ENCODE results near the gene CTIF.

Gene CTIF

GRCh38 chr18:48772457-48772856 is 233.6 kb downstream of the CTIF start:
- no peak overlapping the region for H3K9ac ChIP-seq (ENCODE audit: low read depth, low read length, poor library complexity)
- peaks cover 2% of the 10 kb centered on the region for H3K79me1 ChIP-seq (ENCODE audit: low read depth, low read length)
- H2BK120ac ChIP-seq (ENCODE audit: low read depth, low read length), result no peak overlapping the region
- H2BK12ac ChIP-seq (ENCODE audit: low read length), result no peak overlapping the region
- H2BK5ac ChIP-seq (ENCODE audit: low read length), result no peak overlapping the region
- no peak overlapping the region for H4K8ac ChIP-seq (ENCODE audit: low read depth, low read length)
- no peak overlapping the region for H3K4ac ChIP-seq (ENCODE audit: low read length)
- no peak overlapping the region for H3K27ac ChIP-seq (replicated peaks; ENCODE audit: low read length)
- H3K4me1 ChIP-seq (ENCODE audit: control insufficient read depth in 2 of 2, insufficient read depth in 1 of 2, low read depth in 1 of 2, low read length in 2 of 2), result peaks cover 0 to 7% of the 10 kb centered on the region in 2 donors
- no peak overlapping the region for H4K91ac ChIP-seq (ENCODE audit: low read depth, low read length, poor library complexity)
- H3K27me3 ChIP-seq (ENCODE audit: control insufficient read depth in 3 of 3, insufficient read depth in 3 of 3, low read depth in 1 of 3, low read length in 3 of 3), result no peaks in the 10 kb centered on the region
- no peak overlapping the region for H2AK5ac ChIP-seq (ENCODE audit: low read depth, low read length)
- no peak overlapping the region for H3K14ac ChIP-seq (ENCODE audit: low read length)
- no peak overlapping the region for H3K4me3 ChIP-seq (ENCODE audit: low read length in 2 of 2)
- H3K9me3 ChIP-seq (replicated peaks in 1 of 2; ENCODE audit: control insufficient read depth in 2 of 2, insufficient read depth in 1 of 2, low read depth in 1 of 2, low read length in 2 of 2), result no peaks in the 10 kb centered on the region
- no peak for DNase-seq (ENCODE audit: low spot score)
- no peak overlapping the region for H3K4me2 ChIP-seq (ENCODE audit: insufficient read depth, low read length, poor library complexity, severe bottlenecking)
- no peak overlapping the region for H2BK15ac ChIP-seq (ENCODE audit: low read length)
- no peak overlapping the region for H3K18ac ChIP-seq (ENCODE audit: low read length)
- H2AFZ ChIP-seq (ENCODE audit: low read length), result no peak overlapping the region
- H3K23ac ChIP-seq (ENCODE audit: low read depth, low read length, poor library complexity), result no peak overlapping the region
- H3K36me3 ChIP-seq (replicated peaks in 1 of 2; ENCODE audit: control insufficient read depth in 2 of 2, insufficient read depth in 2 of 2, low read length in 2 of 2), result no peaks in the 10 kb centered on the region

- Histone ChIP-seq H3K4me2 (ENCODE audit: insufficient read depth, low read length, poor library complexity, severe bottlenecking) (no peak overlapping the region), H2BK15ac (ENCODE audit: low read length) (no peak overlapping the region), H2AK5ac (ENCODE audit: low read depth, low read length) (no peak overlapping the region), H3K14ac (ENCODE audit: low read length) (no peak overlapping the region), H3K4me1 (ENCODE audit: control insufficient read depth in 2 of 2, insufficient read depth in 1 of 2, low read depth in 1 of 2, low read length in 2 of 2) (peaks cover 0 to 15% of the 10 kb centered on the region in 2 donors), H3K9ac (ENCODE audit: low read depth, low read length, poor library complexity) (no peak overlapping the region), H3K79me1 (ENCODE audit: low read depth, low read length) (peaks cover 2% of the 10 kb centered on the region), H3K9me3 (replicated peaks in 1 of 2; ENCODE audit: control insufficient read depth in 2 of 2, insufficient read depth in 1 of 2, low read depth in 1 of 2, low read length in 2 of 2) (no peaks in the 10 kb centered on the region), H3K23ac (ENCODE audit: low read depth, low read length, poor library complexity) (no peak overlapping the region), H2AFZ (ENCODE audit: low read length) (no peak overlapping the region), H4K8ac (ENCODE audit: low read depth, low read length) (no peak overlapping the region), H3K4ac (ENCODE audit: low read length) (no peak overlapping the region), H3K27me3 (ENCODE audit: control insufficient read depth in 3 of 3, insufficient read depth in 3 of 3, low read depth in 1 of 3, low read length in 3 of 3) (no peaks in the 10 kb centered on the region), H4K91ac (ENCODE audit: low read depth, low read length, poor library complexity) (no peak overlapping the region), H3K4me3 (ENCODE audit: low read length in 2 of 2) (no peak overlapping the region), H2BK5ac (ENCODE audit: low read length) (no peak overlapping the region), H3K18ac (ENCODE audit: low read length) (no peak overlapping the region), H3K27ac (replicated peaks; ENCODE audit: low read length) (no peak overlapping the region), H3K36me3 (replicated peaks in 1 of 2; ENCODE audit: control insufficient read depth in 2 of 2, insufficient read depth in 2 of 2, low read length in 2 of 2) (no peaks in the 10 kb centered on the region), H2BK12ac (ENCODE audit: low read length) (no peak overlapping the region), H2BK120ac (ENCODE audit: low read depth, low read length) (no peak overlapping the region)
- DNase-seq (ENCODE audit: low spot score), result no peak
- no CpG with 5 or more reads among the region's 6 CpGs for WGBS, 2 donors (ENCODE audit: extremely low coverage in 2 of 2, insufficient read length in 2 of 2, insufficient replicate concordance in 1 of 2)
These were observed 235.0 kb downstream of the CTIF start for GRCh38 chr18:48773821-48774220.

- Histone ChIP-seq H3K4me2 (ENCODE audit: insufficient read depth, low read length, poor library complexity, severe bottlenecking) (no peak overlapping the region), H3K14ac (ENCODE audit: low read length) (no peak overlapping the region), H4K8ac (ENCODE audit: low read depth, low read length) (no peak overlapping the region), H3K4me1 (ENCODE audit: control insufficient read depth in 2 of 2, insufficient read depth in 1 of 2, low read depth in 1 of 2, low read length in 2 of 2) (peaks cover 3 to 20% of the 10 kb centered on the region in 2 donors), H3K9ac (ENCODE audit: low read depth, low read length, poor library complexity) (no peak overlapping the region), H3K27me3 (ENCODE audit: control insufficient read depth in 3 of 3, insufficient read depth in 3 of 3, low read depth in 1 of 3, low read length in 3 of 3) (no peaks in the 10 kb centered on the region), H3K23ac (ENCODE audit: low read depth, low read length, poor library complexity) (no peak overlapping the region), H4K91ac (ENCODE audit: low read depth, low read length, poor library complexity) (no peak overlapping the region), H3K4ac (ENCODE audit: low read length) (no peak overlapping the region), H3K27ac (replicated peaks; ENCODE audit: low read length) (no peak overlapping the region), H2BK15ac (ENCODE audit: low read length) (no peak overlapping the region), H2AK5ac (ENCODE audit: low read depth, low read length) (no peak overlapping the region), H3K18ac (ENCODE audit: low read length) (no peak overlapping the region), H3K79me1 (ENCODE audit: low read depth, low read length) (peaks cover 2% of the 10 kb centered on the region), H3K4me3 (ENCODE audit: low read length in 2 of 2) (no peak overlapping the region), H2AFZ (ENCODE audit: low read length) (no peak overlapping the region), H2BK12ac (ENCODE audit: low read length) (no peak overlapping the region), H3K9me3 (replicated peaks in 1 of 2; ENCODE audit: control insufficient read depth in 2 of 2, insufficient read depth in 1 of 2, low read depth in 1 of 2, low read length in 2 of 2) (no peaks in the 10 kb centered on the region), H2BK5ac (ENCODE audit: low read length) (no peak overlapping the region), H3K36me3 (replicated peaks in 1 of 2; ENCODE audit: control insufficient read depth in 2 of 2, insufficient read depth in 2 of 2, low read length in 2 of 2) (no peaks in the 10 kb centered on the region), H2BK120ac (ENCODE audit: low read depth, low read length) (no peak overlapping the region)
- no CpG with 5 or more reads among the region's 5 CpGs for WGBS, 2 donors (ENCODE audit: extremely low coverage in 2 of 2, insufficient read length in 2 of 2, insufficient replicate concordance in 1 of 2)
- no peak for DNase-seq (ENCODE audit: low spot score)
These were observed 236.1 kb downstream of the CTIF start for GRCh38 chr18:48774941-48775340.

GRCh38 chr18:48775372-48776155 is 236.7 kb downstream of the CTIF start:
- no peak overlapping the region for H2BK120ac ChIP-seq (ENCODE audit: low read depth, low read length)
- H3K4me1 ChIP-seq (ENCODE audit: control insufficient read depth in 2 of 2, insufficient read depth in 1 of 2, low read depth in 1 of 2, low read length in 2 of 2), result peaks cover 8 to 26% of the 10 kb centered on the region in 2 donors
- H3K9me3 ChIP-seq (replicated peaks in 1 of 2; ENCODE audit: control insufficient read depth in 2 of 2, insufficient read depth in 1 of 2, low read depth in 1 of 2, low read length in 2 of 2), result no peaks in the 10 kb centered on the region
- H3K4me3 ChIP-seq (ENCODE audit: low read length in 2 of 2), result no peak overlapping the region
- no CpG with 5 or more reads among the region's 12 CpGs for WGBS, 2 donors (ENCODE audit: extremely low coverage in 2 of 2, insufficient read length in 2 of 2, insufficient replicate concordance in 1 of 2)
- no peak overlapping the region for H3K14ac ChIP-seq (ENCODE audit: low read length)
- no peak overlapping the region for H3K18ac ChIP-seq (ENCODE audit: low read length)
- H3K9ac ChIP-seq (ENCODE audit: low read depth, low read length, poor library complexity), result no peak overlapping the region
- H2BK15ac ChIP-seq (ENCODE audit: low read length), result no peak overlapping the region
- no peak overlapping the region for H2AFZ ChIP-seq (ENCODE audit: low read length)
- H2AK5ac ChIP-seq (ENCODE audit: low read depth, low read length), result no peak overlapping the region
- no peak overlapping the region for H3K4ac ChIP-seq (ENCODE audit: low read length)
- H2BK5ac ChIP-seq (ENCODE audit: low read length), result no peak overlapping the region
- H3K79me1 ChIP-seq (ENCODE audit: low read depth, low read length), result peaks cover 2% of the 10 kb centered on the region
- H3K27me3 ChIP-seq (ENCODE audit: control insufficient read depth in 3 of 3, insufficient read depth in 3 of 3, low read depth in 1 of 3, low read length in 3 of 3), result no peaks in the 10 kb centered on the region
- no peak overlapping the region for H4K8ac ChIP-seq (ENCODE audit: low read depth, low read length)
- no peaks in the 10 kb centered on the region for H3K36me3 ChIP-seq (replicated peaks in 1 of 2; ENCODE audit: control insufficient read depth in 2 of 2, insufficient read depth in 2 of 2, low read length in 2 of 2)
- no peak overlapping the region for H3K27ac ChIP-seq (replicated peaks; ENCODE audit: low read length)
- no peak overlapping the region for H3K23ac ChIP-seq (ENCODE audit: low read depth, low read length, poor library complexity)
- no peak overlapping the region for H2BK12ac ChIP-seq (ENCODE audit: low read length)
- no peak overlapping the region for H4K91ac ChIP-seq (ENCODE audit: low read depth, low read length, poor library complexity)
- DNase-seq (ENCODE audit: low spot score), result no peak
- no peak overlapping the region for H3K4me2 ChIP-seq (ENCODE audit: insufficient read depth, low read length, poor library complexity, severe bottlenecking)
